CD1c-positive myeloid dendritic cell (primary cell): Measurements from ENCODE around the gene GJC1.
"Not testable (repeated sequence)": the region's sequence is repeated elsewhere in the genome, so short reads cannot be mapped to it uniquely, and the experiment has no call there.

Source experiments
- DNase-seq: peaks from one replicate; pipeline ENCODE4 v3.0.0-alpha.2; 2016; ENCODE audit errors: extremely low spot score

GJC1 gene

DNA sequence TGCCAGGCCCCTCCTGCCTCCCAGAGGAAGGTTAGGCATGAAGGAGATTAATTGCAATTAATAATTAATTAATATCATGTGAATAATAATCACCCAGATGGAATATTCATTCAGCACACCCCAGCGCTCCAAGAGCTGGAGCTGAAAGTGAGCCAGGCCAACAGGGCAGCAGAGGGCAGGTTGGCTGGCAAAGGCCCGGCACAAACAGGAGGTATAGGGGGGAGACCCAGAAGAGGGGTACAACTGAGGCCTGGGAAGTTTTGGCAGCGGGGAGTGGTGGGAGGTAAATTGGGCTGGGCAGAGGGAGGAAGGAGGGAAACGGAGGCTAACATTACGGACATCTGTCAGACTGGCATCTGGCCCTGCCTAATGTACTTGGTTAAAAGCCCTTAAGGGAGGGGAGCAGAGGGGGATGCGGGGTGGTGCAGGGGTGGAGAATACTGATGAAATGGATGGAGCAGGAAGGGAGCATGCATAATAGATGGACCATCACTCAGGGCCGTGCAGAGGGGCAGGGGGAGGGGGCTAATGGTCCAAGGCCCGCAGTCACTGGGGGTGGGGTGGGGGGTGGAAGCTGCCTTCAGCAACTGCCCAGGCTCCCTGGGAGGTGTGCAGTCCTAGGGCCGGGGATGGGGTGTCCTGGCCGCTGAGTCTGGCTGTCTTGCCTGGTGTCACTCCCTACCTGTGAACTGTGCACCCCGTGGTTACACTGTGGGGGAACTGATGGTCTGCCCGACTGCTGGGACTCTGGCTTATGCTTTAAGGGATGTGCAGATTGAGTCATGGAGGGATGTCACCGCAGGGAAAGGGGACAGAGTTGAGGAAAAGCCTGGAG lies 69.4 kb downstream of the GJC1 start:
- DNase-seq = no peak

DNA sequence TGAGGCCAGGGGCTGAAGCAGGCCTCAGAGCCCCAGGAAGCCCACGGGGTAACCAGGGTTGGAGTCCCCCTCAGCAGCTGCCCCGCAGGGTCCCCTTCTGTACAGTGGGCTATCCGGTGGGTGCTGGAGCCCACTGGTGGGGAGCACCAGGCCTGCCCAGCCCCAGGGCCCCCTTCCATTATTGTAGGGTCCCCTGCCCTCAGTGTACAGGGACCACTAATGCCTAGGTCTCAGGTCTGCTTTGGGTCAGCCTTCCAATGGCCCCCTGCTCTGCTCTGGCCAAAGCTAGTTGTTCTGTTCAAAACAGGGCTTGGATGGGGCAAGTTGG lies 70.2 kb downstream of the GJC1 start:
- no peak for DNase-seq

DNA sequence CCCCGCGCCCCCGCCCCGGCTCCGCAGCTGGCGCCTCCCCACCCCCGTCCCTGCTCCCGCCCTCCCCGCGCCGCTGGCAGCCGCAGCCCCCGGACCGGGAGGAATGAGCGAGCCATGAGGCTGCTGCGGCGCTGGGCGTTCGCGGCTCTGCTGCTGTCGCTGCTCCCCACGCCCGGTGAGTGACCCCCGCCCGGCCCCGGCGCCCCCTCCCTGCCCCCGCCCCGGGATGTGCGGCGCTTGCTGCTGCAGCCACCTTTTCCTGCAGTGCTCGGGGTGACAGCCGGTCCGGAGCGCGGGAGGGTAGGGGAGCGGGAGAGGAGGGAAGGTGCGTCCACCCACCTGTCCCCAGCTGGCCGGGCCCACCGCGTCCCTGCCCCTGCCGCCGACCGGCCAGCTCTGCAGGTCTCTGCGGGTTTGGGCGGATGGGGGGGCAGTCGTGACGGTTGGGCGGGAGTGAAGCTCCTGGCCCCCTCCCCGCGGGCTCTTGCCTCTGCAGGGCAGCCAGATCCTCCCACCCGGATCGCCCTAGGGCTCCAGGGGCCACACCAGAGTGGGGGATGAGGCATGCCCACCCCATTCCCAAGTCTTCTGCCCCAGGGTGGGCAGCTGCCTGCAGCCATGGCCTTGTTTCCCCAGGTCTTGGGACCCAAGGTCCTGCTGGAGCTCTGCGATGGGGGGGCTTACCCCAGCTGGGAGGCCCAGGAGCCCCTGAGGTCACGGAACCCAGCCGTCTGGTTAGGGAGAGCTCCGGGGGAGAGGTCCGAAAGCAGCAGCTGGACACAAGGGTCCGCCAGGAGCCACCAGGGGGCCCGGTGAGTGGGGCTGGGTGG lies 70.8 kb downstream of the GJC1 start:
- DNase-seq = no peak

DNA sequence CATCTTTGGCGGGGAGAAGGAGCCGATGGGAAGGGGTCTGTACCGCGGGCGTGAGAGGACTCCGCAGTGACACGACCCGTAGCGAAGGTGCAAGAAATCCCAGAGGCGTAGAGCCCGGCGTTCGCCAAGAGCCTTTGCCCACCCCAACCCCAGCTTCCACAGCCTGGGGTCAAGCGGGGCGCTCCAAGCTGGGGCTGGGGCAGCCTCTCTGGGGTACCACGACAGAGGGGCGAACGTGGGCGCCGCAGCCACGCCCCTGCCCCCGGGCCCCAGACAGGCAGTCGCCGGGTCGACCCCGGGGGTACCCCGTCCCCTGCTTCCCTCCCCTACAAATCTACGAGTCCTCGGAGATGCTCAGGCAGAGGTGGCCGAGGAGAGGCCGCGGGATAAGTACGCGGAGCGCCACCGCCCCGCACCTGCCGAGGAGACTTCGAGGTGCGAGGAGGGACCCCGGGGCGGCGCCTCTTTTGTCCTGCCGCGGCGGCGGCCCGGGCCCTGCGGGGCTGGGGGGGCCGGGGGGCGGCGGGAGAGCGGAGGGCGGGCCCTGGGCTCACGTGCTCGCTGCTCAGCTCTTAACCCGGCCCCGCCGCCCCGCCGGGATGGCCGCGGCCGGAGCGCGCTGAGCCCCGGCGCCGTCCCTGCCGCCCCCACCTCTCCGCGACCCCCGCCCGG lies 71.5 kb downstream of the GJC1 start, which contains the start of gene ADAM11:
ADAM11 (plus strand) TSS at position 575 of the 672 bp plus-strand sequence. CDS start 212 bp downstream, outside the sequence.
- no peak for DNase-seq

DNA sequence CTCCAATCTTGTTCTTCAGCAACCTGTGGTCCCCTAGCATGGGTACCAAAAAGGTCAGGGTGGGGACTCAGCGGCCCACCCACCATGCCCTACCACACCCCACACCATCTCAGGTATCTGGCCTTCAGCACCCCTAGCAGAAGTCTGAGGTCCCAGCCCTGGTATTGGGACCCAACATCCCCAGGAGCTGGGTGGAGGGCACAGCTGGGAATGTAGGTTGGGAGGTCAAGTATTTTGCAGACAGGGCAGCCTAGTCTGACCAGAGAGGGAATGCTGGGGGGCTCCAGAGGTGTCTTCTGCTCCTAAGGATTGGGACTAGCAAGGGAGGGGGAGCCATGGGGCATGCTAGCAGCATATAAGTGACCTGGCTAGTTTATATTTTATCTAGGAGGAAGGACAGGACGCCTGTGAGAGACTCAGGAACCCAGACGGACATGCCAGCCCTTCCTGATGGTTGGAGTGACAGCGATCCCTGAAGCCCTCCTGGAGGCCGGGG lies 72.1 kb downstream of the GJC1 start:
- no peak for DNase-seq

DNA sequence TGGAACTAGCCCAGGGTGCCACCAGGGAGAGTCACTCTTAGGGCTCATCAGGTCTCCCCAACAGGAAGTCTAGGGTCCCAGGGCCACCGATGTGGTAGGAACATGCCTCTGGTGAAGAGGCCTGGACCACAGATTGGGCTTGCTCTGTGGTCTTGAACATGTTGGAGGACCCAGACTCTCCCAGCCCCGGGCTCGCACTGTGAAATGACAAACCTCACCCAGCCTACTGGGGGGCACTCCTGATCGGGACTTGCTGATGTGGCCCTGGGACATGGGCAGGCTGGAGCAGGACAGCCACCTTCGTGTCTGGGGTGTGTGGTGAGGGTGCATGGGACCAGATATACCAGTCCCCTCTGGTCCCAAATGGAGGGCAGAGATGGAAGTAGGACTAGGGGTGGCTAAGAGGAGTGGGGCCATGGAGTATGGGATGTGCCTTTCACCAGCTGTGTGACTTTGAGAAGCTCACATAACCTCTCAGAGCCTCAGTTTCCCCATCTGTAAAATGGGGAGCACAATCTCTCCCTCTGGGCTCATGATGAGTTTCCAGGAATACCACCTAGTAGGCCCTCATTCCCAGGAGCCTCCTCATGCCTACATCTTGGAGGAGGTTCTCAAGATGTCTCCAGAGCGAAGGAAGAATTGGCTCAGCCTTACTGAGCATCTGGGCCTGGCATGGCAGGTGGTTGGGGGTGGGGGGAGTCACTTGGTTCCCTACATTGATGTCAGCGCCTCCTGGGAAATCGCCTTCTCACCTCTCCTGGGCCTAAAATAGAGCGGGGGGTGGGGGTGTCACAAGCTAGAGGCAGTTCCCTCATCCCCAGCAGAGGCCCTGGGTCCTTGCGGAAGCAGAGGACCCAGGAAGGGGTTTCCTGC lies 72.8 kb downstream of the GJC1 start:
- no peak for DNase-seq

DNA sequence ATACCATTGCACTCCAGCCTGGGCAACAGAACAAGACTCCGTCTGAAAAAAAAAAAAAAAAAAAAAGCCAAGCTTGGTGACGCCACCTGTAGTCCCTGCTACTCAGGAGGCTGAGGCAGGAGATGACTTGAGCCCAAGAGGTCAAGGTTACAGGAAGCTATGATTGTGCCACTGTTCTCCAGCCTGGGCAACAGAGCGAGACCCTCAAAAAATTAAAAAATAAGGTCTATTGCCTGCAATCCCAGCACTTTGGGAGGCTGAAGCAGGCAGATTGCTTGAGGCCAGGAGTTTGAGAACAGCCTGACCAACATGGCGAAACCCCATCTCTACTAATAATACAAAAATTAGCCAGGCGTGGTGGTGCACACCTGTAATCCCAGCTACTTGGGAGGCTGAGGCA lies 74.9 kb downstream of the GJC1 start:
- not testable (repeated sequence) for DNase-seq

DNA sequence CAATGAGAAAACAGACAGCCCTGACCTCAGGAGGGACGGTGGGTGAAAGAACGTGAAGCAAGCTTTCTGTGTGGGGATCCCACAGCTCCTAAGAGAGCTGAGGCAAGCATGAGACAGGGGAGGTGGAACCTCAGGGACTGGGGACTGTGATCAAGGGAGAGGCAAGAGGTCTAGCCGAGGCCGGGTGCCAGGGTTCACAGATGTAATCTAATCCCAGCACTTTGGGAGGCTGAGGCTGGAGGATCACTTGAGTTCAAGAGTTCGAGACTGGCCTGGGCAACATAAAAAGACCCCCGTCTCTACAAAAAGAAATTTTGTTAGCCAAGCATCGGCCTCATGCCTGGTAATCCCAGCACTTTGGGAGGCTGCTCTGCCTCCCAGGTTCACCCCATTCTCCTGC lies 75.8 kb downstream of the GJC1 start:
- DNase-seq = no peak

DNA sequence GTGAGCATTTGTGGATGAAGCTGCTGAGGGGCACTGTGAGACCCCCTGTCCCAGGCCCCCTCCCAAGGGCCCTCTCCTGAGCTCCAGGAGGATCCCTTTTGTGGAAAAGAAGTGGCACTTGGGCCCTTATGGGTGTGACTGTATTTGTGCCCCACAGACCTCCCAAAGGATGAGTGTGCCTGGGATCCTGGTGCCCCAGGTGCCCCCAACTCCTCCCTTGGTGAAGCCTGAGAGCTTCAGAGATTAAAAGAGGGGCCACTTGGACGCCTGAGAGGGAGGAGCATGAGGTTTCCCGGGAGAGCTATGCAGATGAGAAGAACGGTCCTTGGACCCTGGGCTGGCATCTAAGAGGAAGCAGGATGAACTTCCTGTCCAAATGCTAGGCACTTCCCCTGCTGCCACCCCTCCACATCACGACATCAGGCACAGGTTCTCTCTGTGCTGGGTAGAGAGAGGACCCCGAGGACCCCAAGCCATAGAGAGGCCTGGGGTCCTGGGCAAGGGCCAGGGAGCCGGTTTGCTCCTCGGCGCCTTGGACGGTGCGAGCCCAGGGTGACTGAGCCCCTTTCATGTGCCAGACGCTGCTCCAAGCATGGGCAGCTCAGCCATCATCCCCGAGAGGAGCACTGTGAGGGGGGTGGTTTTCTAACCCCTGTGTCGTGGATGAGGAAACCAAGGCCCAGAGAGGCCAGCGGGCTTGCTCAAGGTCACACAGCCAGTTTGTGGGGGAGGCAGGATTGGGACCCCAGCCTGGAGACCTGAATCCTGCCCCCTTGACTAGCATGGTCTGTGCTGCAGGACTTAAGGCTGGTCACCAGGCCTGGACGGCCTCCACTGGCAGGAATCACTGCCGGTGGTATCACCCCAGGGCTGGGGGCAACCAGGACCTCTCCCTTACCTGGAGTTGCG lies 76.9 kb downstream of the GJC1 start:
- no peak for DNase-seq

DNA sequence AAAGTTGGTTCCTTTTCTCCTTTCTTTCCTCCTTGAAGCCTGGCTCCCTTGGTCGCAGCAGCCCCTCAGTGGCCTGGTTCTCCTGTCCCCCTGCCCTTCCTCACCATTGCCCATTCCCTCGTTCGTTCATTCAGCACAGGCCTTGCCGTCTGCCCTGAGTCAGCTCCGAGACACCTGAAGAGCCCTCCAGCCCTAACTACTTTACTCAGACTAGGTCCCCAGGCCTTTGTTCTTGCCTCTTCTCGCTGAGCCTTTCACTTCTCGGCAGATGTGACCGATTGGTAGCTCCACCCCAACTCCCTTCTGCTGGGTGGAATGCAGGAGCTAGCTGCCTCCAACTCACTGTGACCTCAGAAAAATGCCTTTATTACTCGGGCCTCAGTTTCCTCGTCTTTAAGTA lies 78.3 kb downstream of the GJC1 start:
- no peak for DNase-seq

DNA sequence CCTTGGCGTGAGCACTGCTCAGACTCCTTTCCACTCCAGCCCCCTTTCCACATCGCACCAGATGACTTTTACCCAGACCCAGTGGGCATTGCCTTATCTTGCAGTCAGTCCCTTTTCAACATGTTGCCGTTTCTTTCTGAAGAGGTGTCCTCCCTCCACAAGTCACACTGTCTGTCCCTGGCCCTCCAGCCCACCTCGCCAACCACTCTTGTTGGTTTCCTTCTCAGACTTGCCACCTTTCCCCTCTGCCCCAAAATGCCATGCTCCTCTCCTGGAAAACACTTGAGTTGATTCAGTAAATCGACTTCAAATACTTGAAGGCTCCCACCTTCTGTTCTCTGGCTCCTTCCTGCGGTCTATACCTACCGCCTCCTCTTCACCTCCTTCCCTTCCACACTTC lies 78.8 kb downstream of the GJC1 start:
- DNase-seq = no peak

DNA sequence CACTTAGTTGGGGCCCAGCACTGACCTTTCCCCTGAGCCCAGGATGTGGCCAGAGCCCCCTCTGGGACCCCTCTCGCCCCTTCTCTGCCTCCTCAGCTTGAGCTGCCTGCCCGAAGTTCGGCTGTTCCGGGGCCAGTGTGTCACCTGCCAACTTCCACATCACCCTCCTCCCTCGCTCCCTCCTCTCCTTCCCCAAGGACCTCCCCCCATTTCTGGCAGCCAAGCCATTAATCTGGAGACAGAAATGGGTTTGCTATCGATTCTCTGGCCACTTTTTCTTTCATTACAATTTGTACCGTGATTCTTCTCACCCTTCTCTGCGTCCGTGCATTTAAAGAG lies 80.1 kb downstream of the GJC1 start:
- DNase-seq = no peak

DNA sequence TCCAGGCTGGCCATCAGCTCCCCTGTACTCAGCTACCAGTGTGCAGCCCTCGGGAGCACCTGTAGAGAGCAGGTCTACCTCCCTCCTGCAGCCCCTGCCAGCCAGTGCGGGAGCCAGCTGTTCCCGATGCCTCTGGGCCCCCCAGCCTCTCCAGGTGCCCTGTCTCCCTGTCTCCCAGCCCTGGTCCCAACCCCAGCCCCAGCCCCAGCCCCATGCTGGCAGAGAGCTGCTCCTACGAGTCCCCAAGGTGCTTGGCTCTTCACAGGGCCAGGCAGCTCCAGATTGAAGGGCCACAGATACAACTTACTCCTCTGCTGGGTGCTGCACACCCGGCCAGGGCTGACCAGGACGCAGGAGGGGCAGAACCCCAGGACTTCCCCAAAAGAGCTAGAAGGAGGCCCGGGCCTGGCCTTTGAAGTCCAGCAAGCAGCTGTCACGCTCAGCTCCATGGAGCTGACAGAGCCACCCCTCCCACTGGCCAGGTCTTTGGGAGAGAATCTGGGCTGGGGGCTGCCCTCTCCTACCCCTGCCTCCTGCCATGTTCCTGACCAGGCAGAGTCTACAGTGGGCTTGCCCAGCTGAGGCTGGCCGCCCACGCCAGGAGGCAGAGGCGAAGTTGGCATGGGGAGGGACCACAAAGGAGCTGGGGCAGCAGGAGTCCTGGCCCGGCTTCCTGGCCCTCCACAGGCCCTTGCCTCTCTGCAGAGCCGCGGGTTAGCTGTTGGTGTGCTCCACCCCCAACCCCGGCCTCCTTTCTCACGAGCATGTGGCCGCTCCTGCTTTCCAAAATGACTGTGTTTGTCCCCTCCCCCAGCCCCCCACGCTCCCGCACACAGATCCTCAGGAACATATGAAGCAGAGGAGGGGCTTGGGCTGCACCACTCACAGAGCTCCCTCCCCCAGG lies 80.8 kb downstream of the GJC1 start:
- DNase-seq = no peak
